Liver (tissue), 9 donors: ENCODE data around the gene HARS1. TPM values are rescaled to one million over a fixed set of nuclear protein-coding genes. Genes with fewer than 3 reads are reported as not detected.

Experiments
- DNase-seq: peaks from one replicate; pipeline ENCODE4 v3.0.0-alpha.2; 2017; ENCODE audit warnings: low spot score
- H3K27ac ChIP-seq, 2 donors: one replicate each; pipeline ENCODE4 v1.7.0; 2013; ENCODE audit warnings: inconsistent platforms in 2 of 2, low read length in 2 of 2, control low read depth in 1 of 2, low read depth in 1 of 2, mild to moderate bottlenecking in 1 of 2
- H3K27me3 ChIP-seq, 4 donors: one replicate each; pipeline versions ENCODE4 v1.6.1 to v1.7.0; 2013; ENCODE audit warnings: low read length in 3 of 4, inconsistent platforms in 1 of 4, mild to moderate bottlenecking in 1 of 4, moderate library complexity in 1 of 4; ENCODE audit not compliant: control insufficient read depth in 4 of 4, insufficient read depth in 4 of 4
- H3K36me3 ChIP-seq, 4 donors: one replicate each; pipeline versions ENCODE4 v1.6.1 to v1.7.0; 2013; ENCODE audit warnings: low read length in 3 of 4, mild to moderate bottlenecking in 3 of 4, low read depth in 1 of 4, moderate library complexity in 1 of 4; ENCODE audit not compliant: control insufficient read depth in 4 of 4, insufficient read depth in 3 of 4
- H3K4me1 ChIP-seq, 4 donors: one replicate each; pipeline versions ENCODE4 v1.6.1 to v1.7.0; 2013; ENCODE audit warnings: low read length in 3 of 4, mild to moderate bottlenecking in 3 of 4, moderate library complexity in 1 of 4; ENCODE audit not compliant: control insufficient read depth in 4 of 4, insufficient read depth in 4 of 4
- H3K4me3 ChIP-seq, 3 donors: one replicate each; pipeline versions ENCODE4 v1.6.1 to v1.7.0; 2013; ENCODE audit warnings: low read length in 3 of 3, control low read depth in 1 of 3, low read depth in 1 of 3, mild to moderate bottlenecking in 1 of 3
- H3K9ac ChIP-seq, 2 donors: one replicate each; pipeline ENCODE4 v1.7.0; 2013; ENCODE audit warnings: low read length in 2 of 2, mild to moderate bottlenecking in 2 of 2, moderate library complexity in 2 of 2, control low read depth in 1 of 2, low read depth in 1 of 2
- H3K9me3 ChIP-seq, 4 donors: one replicate each; pipeline versions ENCODE4 v1.6.1 to v1.7.0; 2013; ENCODE audit warnings: low read length in 3 of 4; ENCODE audit not compliant: control insufficient read depth in 4 of 4
- EGR1 ChIP-seq, 2 donors: IDR thresholded peaks; 2 replicates each; pipeline ENCODE4 v1.6.1; 2016 to 2018; ENCODE audit warnings: antibody characterized with exemption in 2 of 2, low read depth in 2 of 2
- FOXA1 ChIP-seq: IDR thresholded peaks from 2 replicates; pipeline ENCODE4 v1.6.1; 2016; ENCODE audit warnings: antibody characterized with exemption
- FOXA2 ChIP-seq: IDR thresholded peaks from 2 replicates; pipeline ENCODE4 v1.6.1; 2016; ENCODE audit warnings: antibody characterized with exemption
- GABPA ChIP-seq, 2 donors: IDR thresholded peaks in 1 of 2; conservative IDR thresholded peaks in 1 of 2; 2 replicates each; pipeline ENCODE4 v1.6.1; 2016; ENCODE audit warnings: antibody characterized with exemption in 2 of 2, mild to moderate bottlenecking in 1 of 2, moderate library complexity in 1 of 2
- HNF4A ChIP-seq, 2 donors: conservative IDR thresholded peaks; 2 replicates each; pipeline ENCODE4 v1.6.1; 2016; ENCODE audit warnings: antibody characterized with exemption in 2 of 2, mild to moderate bottlenecking in 2 of 2
- JUND ChIP-seq, 2 donors: IDR thresholded peaks; 2 replicates each; pipeline ENCODE4 v1.6.1; 2016; ENCODE audit warnings: antibody characterized with exemption in 2 of 2
- NR2F2 ChIP-seq: IDR thresholded peaks from 2 replicates; pipeline ENCODE4 v1.6.1; 2016; ENCODE audit warnings: antibody characterized with exemption
- RAD21 ChIP-seq, 2 donors: IDR thresholded peaks; 2 replicates each; pipeline ENCODE4 v1.6.1; 2016; ENCODE audit warnings: antibody characterized with exemption in 2 of 2, mild to moderate bottlenecking in 2 of 2
- SP1 ChIP-seq: IDR thresholded peaks from 2 replicates; pipeline ENCODE4 v1.6.1; 2018; ENCODE audit warnings: antibody characterized with exemption, mild to moderate bottlenecking
- TAF1 ChIP-seq: conservative IDR thresholded peaks from 2 replicates; pipeline ENCODE4 v1.6.1; 2016; ENCODE audit warnings: antibody characterized with exemption, mild to moderate bottlenecking
- YY1 ChIP-seq: IDR thresholded peaks from 2 replicates; pipeline ENCODE4 v1.6.1; 2016; ENCODE audit warnings: antibody characterized with exemption, mild to moderate bottlenecking
- WGBS: extraction: QIAGEN DNeasy Blood & Tissue Kit; methylation state at CpG from one replicate; pipeline ENCODE4 v1.1.7; 2013; 5-methylcytosine and 5-hydroxymethylcytosine counted together
- polyA plus RNA-seq, 2 donors: library from polyadenylated mRNA; stranded (reverse) in 1 of 2; unstranded in 1 of 2; fragments of 200-250 nt in 1 of 2; fragments of >200 nt in 1 of 2; fragmentation: Nextera tagmentation in 1 of 2; extraction: Ambion mirVana in 1 of 2; gene quantifications; one replicate each; pipeline versions ENCODE4 v1.2.1 to v1.2.3, GENCODE V29; 2013 to 2015
- total RNA-seq, 2 donors: library from RNA; depleted of rRNA; stranded (reverse); fragments of >200 nt; gene quantifications; one replicate each; pipeline ENCODE4 v1.2.3, GENCODE V29; 2014
- TF ChIP-seq, protein P1 (sequence below): IDR thresholded peaks from 2 replicates; pipeline ENCODE4 v1.6.1; 2016; ENCODE audit warnings: antibody characterized with exemption
- TF ChIP-seq, protein P2 (sequence below): fragments of 150-350 bp; IDR thresholded peaks from 2 replicates; pipeline ENCODE4 v1.5.1; 2017; ENCODE audit warnings: improper control_type of control experiment, low read depth, low read length; ENCODE audit not compliant: missing input control
- TF ChIP-seq, protein P3 (sequence below): IDR thresholded peaks from 2 replicates; pipeline ENCODE4 v1.6.1; 2016; ENCODE audit warnings: antibody characterized with exemption, mild to moderate bottlenecking
- TF ChIP-seq, protein P4 (sequence below): IDR thresholded peaks from 2 replicates; pipeline ENCODE4 v1.6.1; 2016; ENCODE audit warnings: antibody characterized with exemption
- TF ChIP-seq, protein P5 (sequence below): IDR thresholded peaks from 2 replicates; pipeline ENCODE4 v1.6.1; 2016; ENCODE audit warnings: antibody characterized with exemption
- donor health status: healthy.
- donor health status: healthy.
- donor health status: healthy.
- donor health status: healthy.
- donor health status: healthy.

Gene HARS1
- total and polyA plus RNA-seq, 4 donors = 31.2 to 57.1 (median 37.3) TPM

DNA sequence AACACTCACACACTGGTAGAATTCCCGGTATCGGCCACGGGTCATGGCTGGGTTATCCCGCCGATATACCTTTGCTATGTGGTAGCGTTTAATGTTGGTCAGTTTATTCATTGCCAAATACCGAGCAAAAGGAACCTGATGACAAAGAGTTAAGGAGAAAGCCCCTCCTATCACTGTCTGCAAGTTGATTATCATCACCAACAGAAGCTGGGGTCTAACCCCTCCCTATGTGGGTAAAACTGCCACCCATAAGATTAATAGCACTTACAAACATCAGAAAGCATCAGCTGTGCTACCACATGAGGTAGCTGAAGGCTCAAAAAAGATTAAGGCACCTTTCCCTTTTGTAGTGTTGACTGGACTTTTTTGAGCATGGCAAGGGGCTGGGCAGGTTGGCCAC, 12.2 kb downstream of the HARS1 start:
- no peak overlapping the region for H3K27ac ChIP-seq
- no peaks in the 10 kb centered on the region for H3K27me3 ChIP-seq
- 97% methylated on average over 7 of the region's 7 CpGs for whole genome bisulfite sequencing
- no peak for DNase-seq
- H3K4me1 ChIP-seq = no peaks in the 10 kb centered on the region
- TF ChIP-seq FOXA1 = no peak
- TF ChIP-seq YY1 = no peak
- TF ChIP-seq GABPA (IDR thresholded peaks at IDR 0.05 in 1 of 2, conservative IDR thresholded peaks at IDR 0.05 in 1 of 2) = no peak
- TF ChIP-seq, protein P1, sequence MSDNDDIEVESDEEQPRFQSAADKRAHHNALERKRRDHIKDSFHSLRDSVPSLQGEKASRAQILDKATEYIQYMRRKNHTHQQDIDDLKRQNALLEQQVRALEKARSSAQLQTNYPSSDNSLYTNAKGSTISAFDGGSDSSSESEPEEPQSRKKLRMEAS = no peak
- TF ChIP-seq FOXA2 = no peak
- TF ChIP-seq RAD21 (IDR thresholded peaks at IDR 0.05) = no peak
- no peak for TF ChIP-seq JUND (IDR thresholded peaks at IDR 0.05)
- no peak for TF ChIP-seq HNF4A (conservative IDR thresholded peaks at IDR 0.05)
- no peak for TF ChIP-seq NR2F2
- TF ChIP-seq, protein P2, sequence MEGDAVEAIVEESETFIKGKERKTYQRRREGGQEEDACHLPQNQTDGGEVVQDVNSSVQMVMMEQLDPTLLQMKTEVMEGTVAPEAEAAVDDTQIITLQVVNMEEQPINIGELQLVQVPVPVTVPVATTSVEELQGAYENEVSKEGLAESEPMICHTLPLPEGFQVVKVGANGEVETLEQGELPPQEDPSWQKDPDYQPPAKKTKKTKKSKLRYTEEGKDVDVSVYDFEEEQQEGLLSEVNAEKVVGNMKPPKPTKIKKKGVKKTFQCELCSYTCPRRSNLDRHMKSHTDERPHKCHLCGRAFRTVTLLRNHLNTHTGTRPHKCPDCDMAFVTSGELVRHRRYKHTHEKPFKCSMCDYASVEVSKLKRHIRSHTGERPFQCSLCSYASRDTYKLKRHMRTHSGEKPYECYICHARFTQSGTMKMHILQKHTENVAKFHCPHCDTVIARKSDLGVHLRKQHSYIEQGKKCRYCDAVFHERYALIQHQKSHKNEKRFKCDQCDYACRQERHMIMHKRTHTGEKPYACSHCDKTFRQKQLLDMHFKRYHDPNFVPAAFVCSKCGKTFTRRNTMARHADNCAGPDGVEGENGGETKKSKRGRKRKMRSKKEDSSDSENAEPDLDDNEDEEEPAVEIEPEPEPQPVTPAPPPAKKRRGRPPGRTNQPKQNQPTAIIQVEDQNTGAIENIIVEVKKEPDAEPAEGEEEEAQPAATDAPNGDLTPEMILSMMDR = no peak
- TF ChIP-seq, protein P3, sequence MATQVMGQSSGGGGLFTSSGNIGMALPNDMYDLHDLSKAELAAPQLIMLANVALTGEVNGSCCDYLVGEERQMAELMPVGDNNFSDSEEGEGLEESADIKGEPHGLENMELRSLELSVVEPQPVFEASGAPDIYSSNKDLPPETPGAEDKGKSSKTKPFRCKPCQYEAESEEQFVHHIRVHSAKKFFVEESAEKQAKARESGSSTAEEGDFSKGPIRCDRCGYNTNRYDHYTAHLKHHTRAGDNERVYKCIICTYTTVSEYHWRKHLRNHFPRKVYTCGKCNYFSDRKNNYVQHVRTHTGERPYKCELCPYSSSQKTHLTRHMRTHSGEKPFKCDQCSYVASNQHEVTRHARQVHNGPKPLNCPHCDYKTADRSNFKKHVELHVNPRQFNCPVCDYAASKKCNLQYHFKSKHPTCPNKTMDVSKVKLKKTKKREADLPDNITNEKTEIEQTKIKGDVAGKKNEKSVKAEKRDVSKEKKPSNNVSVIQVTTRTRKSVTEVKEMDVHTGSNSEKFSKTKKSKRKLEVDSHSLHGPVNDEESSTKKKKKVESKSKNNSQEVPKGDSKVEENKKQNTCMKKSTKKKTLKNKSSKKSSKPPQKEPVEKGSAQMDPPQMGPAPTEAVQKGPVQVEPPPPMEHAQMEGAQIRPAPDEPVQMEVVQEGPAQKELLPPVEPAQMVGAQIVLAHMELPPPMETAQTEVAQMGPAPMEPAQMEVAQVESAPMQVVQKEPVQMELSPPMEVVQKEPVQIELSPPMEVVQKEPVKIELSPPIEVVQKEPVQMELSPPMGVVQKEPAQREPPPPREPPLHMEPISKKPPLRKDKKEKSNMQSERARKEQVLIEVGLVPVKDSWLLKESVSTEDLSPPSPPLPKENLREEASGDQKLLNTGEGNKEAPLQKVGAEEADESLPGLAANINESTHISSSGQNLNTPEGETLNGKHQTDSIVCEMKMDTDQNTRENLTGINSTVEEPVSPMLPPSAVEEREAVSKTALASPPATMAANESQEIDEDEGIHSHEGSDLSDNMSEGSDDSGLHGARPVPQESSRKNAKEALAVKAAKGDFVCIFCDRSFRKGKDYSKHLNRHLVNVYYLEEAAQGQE = no peak
- TF ChIP-seq SP1 = no peak
- TF ChIP-seq, protein P4, sequence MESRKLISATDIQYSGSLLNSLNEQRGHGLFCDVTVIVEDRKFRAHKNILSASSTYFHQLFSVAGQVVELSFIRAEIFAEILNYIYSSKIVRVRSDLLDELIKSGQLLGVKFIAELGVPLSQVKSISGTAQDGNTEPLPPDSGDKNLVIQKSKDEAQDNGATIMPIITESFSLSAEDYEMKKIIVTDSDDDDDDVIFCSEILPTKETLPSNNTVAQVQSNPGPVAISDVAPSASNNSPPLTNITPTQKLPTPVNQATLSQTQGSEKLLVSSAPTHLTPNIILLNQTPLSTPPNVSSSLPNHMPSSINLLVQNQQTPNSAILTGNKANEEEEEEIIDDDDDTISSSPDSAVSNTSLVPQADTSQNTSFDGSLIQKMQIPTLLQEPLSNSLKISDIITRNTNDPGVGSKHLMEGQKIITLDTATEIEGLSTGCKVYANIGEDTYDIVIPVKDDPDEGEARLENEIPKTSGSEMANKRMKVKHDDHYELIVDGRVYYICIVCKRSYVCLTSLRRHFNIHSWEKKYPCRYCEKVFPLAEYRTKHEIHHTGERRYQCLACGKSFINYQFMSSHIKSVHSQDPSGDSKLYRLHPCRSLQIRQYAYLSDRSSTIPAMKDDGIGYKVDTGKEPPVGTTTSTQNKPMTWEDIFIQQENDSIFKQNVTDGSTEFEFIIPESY = no peak
- TF ChIP-seq, protein P5, sequence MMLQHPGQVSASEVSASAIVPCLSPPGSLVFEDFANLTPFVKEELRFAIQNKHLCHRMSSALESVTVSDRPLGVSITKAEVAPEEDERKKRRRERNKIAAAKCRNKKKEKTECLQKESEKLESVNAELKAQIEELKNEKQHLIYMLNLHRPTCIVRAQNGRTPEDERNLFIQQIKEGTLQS = no peak
- peaks cover 7 to 65% (median 28%) of the 10 kb centered on the region in 4 donors for H3K36me3 ChIP-seq
- H3K4me3 ChIP-seq = no peak overlapping the region
- H3K9ac ChIP-seq = no peak overlapping the region
- H3K9me3 ChIP-seq = no peaks in the 10 kb centered on the region

DNA sequence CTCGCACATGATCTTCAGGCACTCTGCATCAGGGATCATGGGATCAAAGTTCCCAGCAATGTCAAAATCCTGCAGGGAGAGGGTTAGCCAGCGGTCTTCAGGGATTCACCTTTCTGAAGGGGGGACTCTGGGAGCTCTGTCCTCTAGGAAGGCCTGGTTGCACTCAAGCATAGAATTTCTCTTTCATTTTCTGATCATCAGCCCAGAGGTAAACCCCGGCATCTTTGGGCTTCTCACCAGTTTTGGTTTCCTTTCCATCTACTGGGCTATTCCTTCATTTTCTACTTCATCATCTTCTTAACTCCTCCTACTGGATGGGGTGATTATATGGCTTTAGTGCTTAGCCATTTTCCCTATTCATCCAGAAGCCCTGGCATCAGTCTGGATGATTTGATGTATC, 13.2 kb downstream of the HARS1 start:
- no peak for DNase-seq
- H3K4me1 ChIP-seq = no peaks in the 10 kb centered on the region
- H3K4me3 ChIP-seq = no peak overlapping the region
- H3K27ac ChIP-seq = no peak overlapping the region
- 94% methylated on average over 3 of the region's 3 CpGs for WGBS
- no peaks in the 10 kb centered on the region for H3K9me3 ChIP-seq
- H3K9ac ChIP-seq = no peak overlapping the region
- peaks cover 8 to 72% (median 29%) of the 10 kb centered on the region in 4 donors for H3K36me3 ChIP-seq
- no peaks in the 10 kb centered on the region for H3K27me3 ChIP-seq
- TF ChIP-seq RAD21 (IDR thresholded peaks at IDR 0.05) (no peak), FOXA2 (no peak), NR2F2 (no peak), FOXA1 (no peak), GABPA (IDR thresholded peaks at IDR 0.05 in 1 of 2, conservative IDR thresholded peaks at IDR 0.05 in 1 of 2) (no peak), TAF1 (no peak), HNF4A (conservative IDR thresholded peaks at IDR 0.05) (no peak), EGR1 (IDR thresholded peaks at IDR 0.05; ENCODE audit: low read depth in 2 of 2) (no peak), YY1 (no peak)
- TF ChIP-seq, protein P4 = no peak
- TF ChIP-seq, protein P3 = no peak
- TF ChIP-seq, protein P1 = no peak
